GM12873 (cell line): ENCODE results near the gene DPYD.

Experiments
- TF ChIP-seq, protein P1 (sequence below): IDR thresholded peaks from 2 replicates; pipeline ENCODE4 v1.5.1; 2012; ENCODE audit warnings: low read depth, mild to moderate bottlenecking, moderate library complexity, low read length, control low read depth; ENCODE audit not compliant: insufficient read depth; ENCODE audit errors: missing control alignments

Gene DPYD

DNA sequence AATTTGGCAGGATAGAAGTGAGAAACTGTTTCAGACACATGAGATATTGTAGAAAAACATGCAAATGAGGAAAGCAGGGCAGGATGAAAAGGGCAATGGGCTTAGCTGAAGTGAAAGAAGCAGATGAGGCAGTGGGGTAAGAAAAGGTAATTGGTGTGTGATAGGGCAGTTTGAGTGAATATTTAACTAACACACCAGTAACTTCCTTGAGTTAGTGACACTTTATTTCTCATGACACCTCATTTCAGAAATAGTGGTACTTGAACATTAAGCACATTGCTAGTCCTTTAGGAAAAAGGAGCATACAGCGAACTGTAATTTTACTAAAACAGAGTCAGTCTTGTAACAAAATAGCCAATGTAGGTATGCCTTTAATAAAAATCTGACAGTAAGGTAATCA, 415.0 kb downstream of the DPYD start:
- TF ChIP-seq, protein P1, sequence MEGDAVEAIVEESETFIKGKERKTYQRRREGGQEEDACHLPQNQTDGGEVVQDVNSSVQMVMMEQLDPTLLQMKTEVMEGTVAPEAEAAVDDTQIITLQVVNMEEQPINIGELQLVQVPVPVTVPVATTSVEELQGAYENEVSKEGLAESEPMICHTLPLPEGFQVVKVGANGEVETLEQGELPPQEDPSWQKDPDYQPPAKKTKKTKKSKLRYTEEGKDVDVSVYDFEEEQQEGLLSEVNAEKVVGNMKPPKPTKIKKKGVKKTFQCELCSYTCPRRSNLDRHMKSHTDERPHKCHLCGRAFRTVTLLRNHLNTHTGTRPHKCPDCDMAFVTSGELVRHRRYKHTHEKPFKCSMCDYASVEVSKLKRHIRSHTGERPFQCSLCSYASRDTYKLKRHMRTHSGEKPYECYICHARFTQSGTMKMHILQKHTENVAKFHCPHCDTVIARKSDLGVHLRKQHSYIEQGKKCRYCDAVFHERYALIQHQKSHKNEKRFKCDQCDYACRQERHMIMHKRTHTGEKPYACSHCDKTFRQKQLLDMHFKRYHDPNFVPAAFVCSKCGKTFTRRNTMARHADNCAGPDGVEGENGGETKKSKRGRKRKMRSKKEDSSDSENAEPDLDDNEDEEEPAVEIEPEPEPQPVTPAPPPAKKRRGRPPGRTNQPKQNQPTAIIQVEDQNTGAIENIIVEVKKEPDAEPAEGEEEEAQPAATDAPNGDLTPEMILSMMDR = no peak

DNA sequence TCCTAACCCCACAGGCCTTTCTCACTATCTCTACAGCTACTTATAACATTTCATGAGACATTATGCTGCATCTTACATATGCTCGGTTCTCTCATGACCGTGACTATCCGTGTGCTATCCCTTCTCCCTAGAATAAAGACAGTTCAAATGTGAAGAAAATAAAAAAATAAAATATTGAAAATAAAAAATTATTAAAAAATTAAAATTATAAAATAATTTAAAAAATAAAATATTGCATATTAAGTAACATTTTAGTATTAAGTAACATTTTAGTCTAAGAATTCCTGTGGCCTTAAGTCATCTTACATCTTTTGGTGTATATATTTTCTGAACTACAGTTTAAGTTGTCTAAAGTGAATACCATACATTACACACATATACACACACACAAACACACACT, 415.5 kb downstream of the DPYD start:
- TF ChIP-seq, protein P1 = no peak

DNA sequence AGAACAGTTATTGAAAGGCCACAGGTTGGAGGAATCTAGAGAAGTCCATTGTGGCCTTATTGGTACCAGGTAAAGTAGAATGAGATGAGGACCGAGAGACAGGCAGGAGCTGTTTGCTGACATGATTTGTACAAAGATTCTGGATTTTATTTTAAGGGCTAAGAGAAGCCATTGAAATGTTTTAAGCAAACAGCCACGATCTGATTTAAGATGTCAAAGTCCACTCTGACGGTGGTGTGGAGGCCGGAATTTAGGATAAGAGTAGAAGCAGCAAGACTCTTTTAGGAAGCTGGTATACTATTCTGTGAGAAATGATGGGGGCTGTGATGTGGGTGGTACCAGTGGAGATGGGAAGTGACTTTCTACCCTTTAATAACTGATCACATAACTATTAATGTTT, 418.5 kb downstream of the DPYD start:
- TF ChIP-seq, protein P1 = no peak

DNA sequence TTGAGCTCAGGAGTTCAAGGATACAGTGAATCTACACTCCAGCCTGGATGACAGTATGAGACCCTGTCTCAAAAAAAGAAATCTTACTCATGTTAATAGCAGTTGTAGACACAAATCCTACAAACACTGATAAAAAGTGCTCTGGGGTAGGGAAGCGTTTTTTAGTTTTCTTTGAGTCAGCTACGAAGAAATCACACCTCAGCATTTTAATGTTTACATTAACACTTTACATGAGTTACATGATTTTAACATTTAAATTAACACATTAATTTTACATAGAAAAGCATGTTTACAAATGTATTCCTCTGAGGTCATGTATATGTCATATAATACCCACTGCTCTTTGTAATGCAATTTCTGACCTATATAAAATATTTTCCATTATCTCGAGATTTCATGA, 419.2 kb downstream of the DPYD start:
- TF ChIP-seq, protein P1 = no peak

DNA sequence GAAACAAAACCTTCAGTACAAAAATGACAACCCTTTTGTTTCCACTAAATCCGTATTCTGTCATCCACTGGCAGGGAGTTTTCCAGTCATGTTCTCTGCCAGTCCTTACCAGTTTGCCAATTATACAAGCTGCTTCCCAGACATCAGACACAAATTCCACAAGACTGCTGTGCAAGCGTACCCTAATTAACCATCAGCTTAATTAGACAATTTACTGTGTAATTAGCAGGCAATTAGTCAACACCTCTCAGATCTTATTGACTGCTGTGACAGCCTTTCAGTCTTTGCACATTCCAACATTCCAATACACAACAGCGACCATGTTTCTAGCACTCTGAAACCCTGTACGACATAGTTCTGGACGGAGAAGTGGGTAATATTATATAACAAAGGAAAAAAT, 420.1 kb downstream of the DPYD start:
- TF ChIP-seq, protein P1 = no peak

- TF ChIP-seq, protein P1 = no peak
These were observed 421.2 kb downstream of the DPYD start for GRCh38 chr1:97499667-97500066.

DNA sequence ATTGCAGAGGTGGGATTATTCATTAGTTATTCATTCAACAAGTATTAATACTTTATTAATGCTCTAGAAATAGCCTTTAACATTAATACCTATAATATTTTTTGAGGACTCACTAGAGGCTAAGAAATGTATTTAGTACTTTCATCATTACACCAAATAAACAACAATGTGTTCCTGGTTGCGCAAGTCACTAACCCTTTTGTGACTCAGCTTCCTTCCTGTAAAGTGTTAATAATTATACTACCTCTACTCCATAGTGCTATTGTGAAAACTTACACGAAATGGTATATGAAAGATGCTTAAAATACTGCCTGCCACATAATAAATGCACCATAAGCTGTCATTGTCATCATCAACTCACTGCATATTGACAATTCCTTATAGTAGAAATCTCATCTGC, 431.0 kb downstream of the DPYD start:
- TF ChIP-seq, protein P1 = no peak
